CD8-positive, alpha-beta memory T cell (primary cell): Measurements from ENCODE around the gene PAPOLB. TPM values are rescaled to one million over a fixed set of nuclear protein-coding genes. Genes with fewer than 3 reads are reported as not detected.
A peak's percentile ranks its signal among the peaks of the same experiment; 100 is the strongest.

Experiments
- CTCF ChIA-PET: fragments of 350-600 bp; sonication (Branson Sonifier 250); formaldehyde crosslinking; loops from one replicate; lab custom pipeline; 2021; ENCODE audit warnings: antibody characterized with exemption; lab: Charles Lee
- POLR2A ChIA-PET: fragments of 350-600 bp; sonication (Branson Sonifier 250); formaldehyde crosslinking; loops from one replicate; lab custom pipeline; 2021; ENCODE audit warnings: antibody characterized with exemption; lab: Charles Lee
- DNase-seq, 5 donors: peaks; one replicate each; pipeline versions ENCODE4 v3.0.0 to v3.0.0-alpha.2; 2020 to 2022; ENCODE audit warnings: mixed read lengths in 1 of 5
- H3K27ac ChIP-seq: one replicate; pipeline ENCODE4 v1.7.0; 2013; ENCODE audit warnings: low read depth, mild to moderate bottlenecking, low read length, moderate library complexity
- H3K27me3 ChIP-seq: 2 replicates; pipeline ENCODE4 v1.7.0; 2013; ENCODE audit warnings: low read length, mild to moderate bottlenecking; ENCODE audit not compliant: insufficient read depth, poor library complexity, severe bottlenecking
- H3K36me3 ChIP-seq: 2 replicates; pipeline ENCODE4 v1.7.0; 2013; ENCODE audit warnings: mild to moderate bottlenecking, low read length, moderate library complexity; ENCODE audit not compliant: insufficient read depth
- H3K4me1 ChIP-seq: 2 replicates; pipeline ENCODE4 v1.7.0; 2013; ENCODE audit warnings: mild to moderate bottlenecking, low read length, moderate library complexity; ENCODE audit not compliant: insufficient read depth
- H3K4me3 ChIP-seq: 2 replicates; pipeline ENCODE4 v1.7.0; 2013; ENCODE audit warnings: mild to moderate bottlenecking, low read length
- H3K9me3 ChIP-seq: 2 replicates; pipeline ENCODE4 v1.7.0; 2013; ENCODE audit warnings: mild to moderate bottlenecking, low read length
- H3K27ac Mint-ChIP-seq, 8 donors: one replicate each; pipeline ENCODE4 v1.8.0; 2020 to 2021; ENCODE audit warnings: mixed read lengths in 8 of 8, mild to moderate bottlenecking in 6 of 8, inconsistent platforms in 3 of 8, moderate library complexity in 3 of 8
- H3K27me3 Mint-ChIP-seq, 2 donors: one replicate each; pipeline ENCODE4 v1.8.0; 2020 to 2021; ENCODE audit warnings: mixed read lengths in 2 of 2, mild to moderate bottlenecking in 1 of 2, moderate library complexity in 1 of 2
- H3K36me3 Mint-ChIP-seq, 3 donors: one replicate each; pipeline ENCODE4 v1.8.0; 2020 to 2021; ENCODE audit warnings: mixed read lengths in 3 of 3, inconsistent platforms in 1 of 3, mild to moderate bottlenecking in 1 of 3
- H3K4me1 Mint-ChIP-seq, 3 donors: one replicate each; pipeline ENCODE4 v1.8.0; 2020 to 2021; ENCODE audit warnings: mixed read lengths in 3 of 3, inconsistent platforms in 1 of 3, mild to moderate bottlenecking in 1 of 3
- H3K4me3 Mint-ChIP-seq, 7 donors: one replicate each; pipeline ENCODE4 v1.8.0; 2020 to 2021; ENCODE audit warnings: mixed read lengths in 7 of 7, mild to moderate bottlenecking in 6 of 7, moderate library complexity in 4 of 7, inconsistent platforms in 2 of 7
- H3K9me3 Mint-ChIP-seq, 5 donors: one replicate each; pipeline ENCODE4 v1.8.0; 2020 to 2022; ENCODE audit warnings: mixed read lengths in 5 of 5, mild to moderate bottlenecking in 3 of 5, moderate library complexity in 2 of 5, inconsistent platforms in 1 of 5
- polyA plus RNA-seq: library from polyadenylated mRNA; unstranded; fragments of 300-500 nt; fragmentation: Illumina TruSeq; gene quantifications from one replicate; pipeline ENCODE4 v1.2.3, GENCODE V29; 2021
- total RNA-seq, 2 experiments: library from RNA; stranded (reverse); gene quantifications; one replicate each; pipeline ENCODE4 v1.2.3, GENCODE V29; 2021

The PAPOLB gene
- total and polyA plus RNA-seq, 3 experiments from 2014 or later: not detected

DNA sequence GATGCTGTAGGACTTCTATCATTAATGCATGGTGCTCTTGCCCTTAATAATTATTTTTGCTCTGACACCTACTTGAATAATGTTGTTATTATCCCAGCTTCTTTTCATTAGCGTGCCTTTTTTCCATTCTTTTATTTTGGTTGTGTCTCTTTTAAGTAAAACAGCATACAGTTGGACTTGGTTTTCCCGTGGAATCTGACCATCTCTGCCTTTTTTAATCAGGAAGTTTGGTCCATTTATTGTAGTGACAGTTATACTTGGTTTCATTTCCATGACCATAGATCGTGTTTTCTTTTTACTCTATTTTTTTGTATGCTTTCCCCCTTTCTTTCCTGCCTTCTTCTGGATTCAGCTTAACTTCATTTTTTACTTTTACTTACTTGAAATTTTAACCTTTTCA is 4.6 kb downstream of the PAPOLB start:
- Mint-ChIP-seq H3K4me3 (no peak overlapping the region), H3K9me3 (peaks cover 0 to 5% (median 2%) of the 10 kb centered on the region in 5 donors), H3K27ac (no peak overlapping the region), H3K4me1 (peaks cover 0 to 5% (median 0%) of the 10 kb centered on the region in 3 donors), H3K27me3 (peaks cover 3 to 46% of the 10 kb centered on the region in 2 donors), H3K36me3 (no peaks in the 10 kb centered on the region)
- Histone ChIP-seq H3K4me1 (no peaks in the 10 kb centered on the region), H3K27ac (no peak overlapping the region), H3K36me3 (no peaks in the 10 kb centered on the region), H3K9me3 (no peaks in the 10 kb centered on the region), H3K27me3 (peaks cover 6% of the 10 kb centered on the region), H3K4me3 (no peak overlapping the region)
- ChIA-PET CTCF (no interaction called here), POLR2A (no interaction called here)
- no peak for DNase-seq

DNA sequence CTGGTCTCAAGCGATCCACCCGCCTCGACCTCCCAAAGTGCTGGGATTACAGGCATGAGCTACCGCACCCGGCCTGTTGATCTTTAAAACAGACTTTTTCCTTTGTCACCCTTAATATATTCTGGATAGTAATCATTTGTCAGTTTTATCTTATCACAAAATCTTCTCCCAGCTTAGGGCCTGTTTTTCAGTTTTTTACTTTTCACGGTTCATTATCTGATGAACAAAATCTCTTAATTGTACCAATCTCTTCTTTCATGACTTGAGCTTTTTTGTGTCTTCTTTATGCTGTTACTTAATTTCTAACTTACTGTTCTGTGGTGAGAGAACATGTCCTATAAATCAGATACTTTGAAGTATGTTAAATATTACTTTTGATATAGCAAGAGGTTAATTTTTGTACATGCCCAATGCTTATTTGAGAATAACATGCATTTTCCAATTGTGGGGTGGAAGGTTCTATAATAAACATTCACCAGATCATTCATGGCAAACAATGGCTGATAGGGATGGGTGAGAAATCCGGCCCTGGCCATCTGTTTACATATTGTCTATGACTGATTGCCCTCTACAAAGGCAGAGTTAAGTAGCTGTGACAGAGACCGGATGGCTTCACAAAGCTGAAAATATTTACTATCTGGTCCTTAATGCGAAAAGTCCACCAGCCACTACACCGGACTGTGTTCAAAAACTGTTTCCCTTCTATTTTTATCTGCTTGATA is 5.3 kb downstream of the PAPOLB start:
- Histone ChIP-seq H3K4me3 (no peak overlapping the region), H3K27me3 (peaks cover 6% of the 10 kb centered on the region), H3K27ac (no peak overlapping the region), H3K9me3 (no peaks in the 10 kb centered on the region), H3K36me3 (no peaks in the 10 kb centered on the region), H3K4me1 (no peaks in the 10 kb centered on the region)
- Mint-ChIP-seq H3K36me3 (no peaks in the 10 kb centered on the region), H3K4me3 (no peak overlapping the region), H3K4me1 (peaks cover 0 to 4% (median 0%) of the 10 kb centered on the region in 3 donors), H3K9me3 (peaks cover 0 to 4% (median 2%) of the 10 kb centered on the region in 5 donors), H3K27ac (peak overlapping the region in 1 of 8 donors; percentile 7), H3K27me3 (peaks cover 3 to 42% of the 10 kb centered on the region in 2 donors)
- DNase-seq: no peak
- ChIA-PET POLR2A (no interaction called here), CTCF (no interaction called here)

DNA sequence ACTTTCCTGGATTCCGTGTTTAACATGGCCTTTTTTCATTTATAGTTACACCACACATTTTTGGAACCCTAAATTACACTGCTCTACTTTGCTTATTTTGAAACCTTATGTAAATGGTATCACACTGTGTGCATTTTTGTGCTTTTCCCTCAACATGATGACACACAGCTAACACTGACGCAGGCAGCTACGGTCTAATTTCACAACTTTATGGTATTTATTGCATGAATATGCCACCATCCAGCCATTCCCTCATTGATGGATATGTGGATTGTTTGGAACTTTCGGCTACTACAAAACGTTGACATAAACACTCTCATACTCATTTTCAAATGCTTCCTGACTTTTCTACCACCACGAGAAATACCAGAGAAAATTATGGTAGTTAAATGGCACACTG is 6.9 kb downstream of the PAPOLB start:
- H3K4me1 Mint-ChIP-seq: no peaks in the 10 kb centered on the region

DNA sequence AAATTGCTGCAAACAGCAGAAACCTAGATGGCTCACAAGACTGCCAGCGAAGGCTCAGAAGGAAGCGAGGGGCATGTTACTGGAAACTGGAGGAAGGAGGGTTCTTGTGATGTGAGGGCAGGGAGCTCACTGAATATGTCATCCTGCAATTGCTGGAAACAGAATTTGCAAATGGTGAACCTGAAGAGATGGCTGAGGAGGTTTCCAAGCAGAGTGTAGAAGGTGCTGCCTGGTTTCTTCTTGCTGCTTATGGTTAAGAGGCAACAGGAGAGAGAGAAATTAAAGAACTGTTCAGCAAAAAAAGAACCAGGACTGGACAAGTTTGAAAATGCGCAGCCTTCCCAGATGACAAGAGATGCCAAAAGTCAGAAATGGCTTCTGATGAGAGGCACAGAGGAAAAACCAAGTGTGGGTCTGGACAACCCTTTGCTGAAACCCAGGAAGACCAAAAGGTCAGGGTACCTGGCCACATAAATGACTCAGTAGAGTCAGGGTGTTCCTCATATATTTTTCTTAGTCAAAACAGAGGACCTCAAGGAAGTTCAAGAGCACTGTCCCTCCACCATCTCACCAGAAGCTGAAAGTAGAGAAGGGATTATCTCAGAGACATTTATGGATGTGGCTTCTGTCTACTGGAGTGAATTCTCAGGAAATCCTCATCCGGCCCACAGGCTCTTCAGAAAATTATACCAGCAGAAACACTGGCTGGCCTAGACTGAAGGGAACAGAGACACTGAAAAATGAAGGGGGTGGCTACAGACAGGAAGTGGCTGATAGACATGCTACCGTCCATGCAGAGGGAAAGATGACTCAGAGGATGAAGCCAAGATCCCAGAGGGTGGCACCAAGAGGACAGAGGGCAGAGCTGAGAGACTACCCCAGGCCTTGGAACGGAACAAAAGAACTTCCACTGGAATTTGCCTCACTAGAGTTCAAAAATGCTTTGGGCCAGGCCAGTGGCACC is 10.1 kb downstream of the PAPOLB start:
- Mint-ChIP-seq H3K27me3 (peaks cover 2 to 14% of the 10 kb centered on the region in 2 donors), H3K27ac (peak overlapping the region in 1 of 8 donors; percentile 34)
- POLR2A ChIA-PET: no interaction called here

More for the DNA sequence above, 6.9 kb downstream of the PAPOLB start:
- Histone ChIP-seq H3K4me3 (no peak overlapping the region), H3K27me3 (no peaks in the 10 kb centered on the region), H3K27ac (no peak overlapping the region), H3K36me3 (no peaks in the 10 kb centered on the region), H3K4me1 (no peaks in the 10 kb centered on the region), H3K9me3 (no peaks in the 10 kb centered on the region)
- ChIA-PET CTCF (no interaction called here), POLR2A (no interaction called here)
- no peaks in the 10 kb centered on the region for H3K36me3 Mint-ChIP-seq
- H3K4me3 Mint-ChIP-seq: no peak overlapping the region
- no peak for DNase-seq
- H3K27ac Mint-ChIP-seq: no peak overlapping the region
- H3K9me3 Mint-ChIP-seq: peaks cover 0 to 5% (median 0%) of the 10 kb centered on the region in 5 donors
- H3K27me3 Mint-ChIP-seq: peaks cover 0 to 26% of the 10 kb centered on the region in 2 donors

DNA sequence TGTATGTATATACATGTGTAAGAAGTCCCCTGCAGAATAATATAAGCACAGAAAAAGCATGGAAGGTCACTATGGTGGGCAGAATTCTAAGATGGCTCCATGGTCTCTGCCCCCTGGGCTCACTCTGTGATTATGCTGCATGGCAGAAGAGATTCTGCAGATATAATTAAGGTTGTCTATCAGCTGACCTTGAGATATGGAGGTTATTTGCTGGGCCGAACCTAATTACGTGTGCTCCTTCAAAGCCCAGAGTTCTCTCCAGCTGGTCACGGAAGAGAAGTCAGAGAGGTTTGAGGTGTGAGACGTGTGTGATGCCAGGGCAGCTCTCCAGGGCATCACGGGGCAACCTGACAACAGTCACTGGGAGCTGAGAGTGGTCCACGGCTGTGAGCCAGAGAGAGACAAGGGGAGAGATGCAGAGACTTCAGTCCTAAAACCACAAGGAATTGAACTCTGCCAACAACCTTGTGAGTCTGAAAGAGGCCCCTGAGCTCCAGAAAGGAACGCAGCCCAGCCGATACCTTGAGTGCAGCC is 11.5 kb downstream of the PAPOLB start:
- H3K9me3 ChIP-seq: no peaks in the 10 kb centered on the region
- ChIA-PET CTCF (interaction anchor here (1.5 kb wide), 1 partner anchor 236 kb away, joined by 5 read pairs; no protein-coding TSS in a partner anchor), POLR2A (no interaction called here)
- Mint-ChIP-seq H3K27me3 (peaks cover 6 to 14% of the 10 kb centered on the region in 2 donors), H3K36me3 (no peaks in the 10 kb centered on the region), H3K4me3 (no peak overlapping the region), H3K4me1 (peaks cover 0 to 3% (median 0%) of the 10 kb centered on the region in 3 donors), H3K9me3 (peaks cover 0 to 5% (median 0%) of the 10 kb centered on the region in 5 donors), H3K27ac (no peak overlapping the region)
- no peaks in the 10 kb centered on the region for H3K27me3 ChIP-seq
- no peaks in the 10 kb centered on the region for H3K4me1 ChIP-seq
- H3K36me3 ChIP-seq: no peaks in the 10 kb centered on the region
- no peak for DNase-seq
- H3K27ac ChIP-seq: no peak overlapping the region
- no peak overlapping the region for H3K4me3 ChIP-seq

More for the DNA sequence above, 10.1 kb downstream of the PAPOLB start:
- Mint-ChIP-seq H3K9me3 (peaks cover 0 to 5% (median 0%) of the 10 kb centered on the region in 5 donors), H3K4me3 (no peak overlapping the region), H3K36me3 (no peaks in the 10 kb centered on the region), H3K4me1 (no peaks in the 10 kb centered on the region)
- Histone ChIP-seq H3K27me3 (no peaks in the 10 kb centered on the region), H3K27ac (no peak overlapping the region), H3K36me3 (no peaks in the 10 kb centered on the region), H3K9me3 (no peaks in the 10 kb centered on the region), H3K4me3 (no peak overlapping the region), H3K4me1 (no peaks in the 10 kb centered on the region)
- CTCF ChIA-PET: no interaction called here
- DNase-seq: no peak

DNA sequence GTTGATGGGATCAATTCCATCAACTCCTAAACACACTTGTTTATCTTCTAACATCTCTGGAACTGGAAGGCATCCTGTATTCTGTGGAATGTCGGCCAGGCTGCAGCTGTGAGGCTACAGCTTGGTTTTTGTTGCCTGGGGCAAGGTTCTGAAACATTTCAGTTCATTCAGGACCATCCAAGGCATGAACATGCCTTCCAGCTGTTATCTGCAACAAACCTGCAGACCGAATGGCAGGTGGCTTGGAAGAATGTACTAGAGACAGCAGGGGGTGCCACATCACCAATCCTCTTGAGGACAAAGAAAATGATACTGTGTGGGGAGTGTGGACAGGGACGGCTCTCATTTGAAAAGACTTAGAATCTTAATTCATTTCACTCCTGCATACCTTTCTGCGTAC is 12.4 kb downstream of the PAPOLB start:
- Histone ChIP-seq H3K36me3 (no peaks in the 10 kb centered on the region), H3K27ac (no peak overlapping the region), H3K4me3 (no peak overlapping the region), H3K27me3 (no peaks in the 10 kb centered on the region), H3K4me1 (no peaks in the 10 kb centered on the region), H3K9me3 (no peaks in the 10 kb centered on the region)
- H3K4me1 Mint-ChIP-seq: peaks cover 0 to 3% (median 0%) of the 10 kb centered on the region in 3 donors
- ChIA-PET CTCF (interaction anchor here (1.5 kb wide), 1 partner anchor 237 kb away, joined by 5 read pairs; no protein-coding TSS in a partner anchor), POLR2A (no interaction called here)
- no peaks in the 10 kb centered on the region for H3K36me3 Mint-ChIP-seq
- peak in 1 of 5 donors; percentile 24 for DNase-seq
- H3K27me3 Mint-ChIP-seq: peaks cover 8 to 17% of the 10 kb centered on the region in 2 donors
- peaks cover 0 to 5% (median 0%) of the 10 kb centered on the region in 5 donors for H3K9me3 Mint-ChIP-seq
- no peak overlapping the region for H3K27ac Mint-ChIP-seq
- H3K4me3 Mint-ChIP-seq: no peak overlapping the region

DNA sequence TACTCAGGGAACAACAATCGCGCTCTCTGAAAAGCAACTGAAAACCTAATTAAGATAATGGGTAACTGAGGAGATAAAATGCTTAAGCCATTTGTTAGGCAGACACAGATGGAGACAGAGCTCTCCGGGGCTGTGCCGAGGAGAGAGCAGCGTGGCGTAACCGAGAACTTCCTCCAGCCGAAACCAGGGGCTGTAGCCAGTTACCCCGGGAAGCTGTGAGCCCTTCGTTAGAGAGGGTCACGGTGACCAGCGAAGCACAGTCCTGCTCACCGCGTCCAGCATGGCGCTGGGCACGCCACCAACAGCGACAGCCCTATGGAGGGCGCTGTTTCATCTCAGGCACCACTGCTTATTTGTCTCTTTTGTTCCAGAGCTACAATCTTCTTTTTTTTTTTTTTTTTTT is 16.1 kb downstream of the PAPOLB start:
- Mint-ChIP-seq H3K9me3 (no peaks in the 10 kb centered on the region), H3K4me1 (peaks cover 0 to 3% (median 0%) of the 10 kb centered on the region in 3 donors), H3K27ac (no peak overlapping the region), H3K27me3 (peaks cover 10 to 28% of the 10 kb centered on the region in 2 donors), H3K4me3 (no peak overlapping the region), H3K36me3 (no peaks in the 10 kb centered on the region)
- no peak overlapping the region for H3K27ac ChIP-seq
- DNase-seq: no peak
- ChIA-PET POLR2A (no interaction called here), CTCF (no interaction called here)
- no peaks in the 10 kb centered on the region for H3K9me3 ChIP-seq
- H3K36me3 ChIP-seq: no peaks in the 10 kb centered on the region
- no peaks in the 10 kb centered on the region for H3K27me3 ChIP-seq
- H3K4me3 ChIP-seq: no peak overlapping the region
- no peaks in the 10 kb centered on the region for H3K4me1 ChIP-seq
